Endothelial cell of umbilical vein (primary cell): ENCODE measurements around the gene HAPLN1. TPM values are rescaled to one million over a fixed set of nuclear protein-coding genes. Genes with fewer than 3 reads are reported as not detected.

Experiments used
- BruUV-seq: library from RNA; stranded (reverse); fragments of 400-500 nt; replicated peaks from 2 replicates; lab custom pipeline; 2021; lab: Mats Ljungman, UMichigan
- CTCF ChIA-PET: fragments of 300-600, 350-600 bp; sonication (Branson Sonifier 250); formaldehyde crosslinking; loops from one replicate; lab custom pipeline; 2021; ENCODE audit warnings: antibody characterized with exemption, inconsistent platforms; lab: Charles Lee
- POLR2A ChIA-PET: fragments of 300-600, 350-600 bp; sonication (Branson Sonifier 250); formaldehyde crosslinking; loops from one replicate; lab custom pipeline; 2021; ENCODE audit warnings: antibody characterized with exemption, inconsistent platforms; lab: Charles Lee
- DNase-seq: peaks from one replicate; pipeline ENCODE4 v3.0.0-alpha.2; 2011; ENCODE audit warnings: low read depth, low spot score
- FAIRE-seq: peaks from 2 replicates; lab custom pipeline; 2011; peaks lifted over from hg19 to GRCh38; lab: Jason Lieb, UNC
- H2AFZ ChIP-seq: 2 replicates; pipeline ENCODE4 v1.6.0; 2012; ENCODE audit warnings: low read depth, low read length, control low read depth, inconsistent platforms
- H3K27ac ChIP-seq: 2 replicates; pipeline ENCODE4 v1.5.1; 2011; ENCODE audit warnings: low read depth, mild to moderate bottlenecking, control low read depth, low read length, moderate library complexity; ENCODE audit not compliant: insufficient read depth
- H3K27me3 ChIP-seq, 2 experiments: 2 replicates each; pipeline versions ENCODE4 v1.6.0 to v1.6.1; 2011; ENCODE audit warnings: low read length in 2 of 2, mixed read lengths in 1 of 2; ENCODE audit not compliant: control insufficient read depth in 2 of 2, insufficient read depth in 2 of 2
- H3K36me3 ChIP-seq, 2 experiments: 2 replicates in 1 of 2; 3 replicates in 1 of 2; pipeline ENCODE4 v1.5.1; 2011; ENCODE audit warnings: low read length in 2 of 2, mild to moderate bottlenecking in 1 of 2, moderate library complexity in 1 of 2; ENCODE audit not compliant: control insufficient read depth in 2 of 2, insufficient read depth in 2 of 2; ENCODE audit errors: extremely low read depth in 1 of 2
- H3K4me1 ChIP-seq: 3 replicates; pipeline ENCODE4 v1.5.1; 2011; ENCODE audit warnings: mild to moderate bottlenecking, low read length; ENCODE audit not compliant: control insufficient read depth, insufficient read depth; ENCODE audit errors: extremely low read depth
- H3K4me2 ChIP-seq: 2 replicates; pipeline ENCODE4 v1.6.1; 2011; ENCODE audit warnings: low read length, control low read depth, mixed read lengths; ENCODE audit not compliant: insufficient read depth
- H3K4me3 ChIP-seq, 3 experiments: fragments of 200-600 bp in 1 of 3; sonication (generic), shearing (Covaris generic) in 1 of 3; replicated peaks in 1 of 3; 2 replicates each; pipeline ENCODE4 v1.5.1; 2011 to 2016; ENCODE audit warnings: control low read depth in 3 of 3, low read length in 3 of 3, mild to moderate bottlenecking in 2 of 3, inconsistent platforms in 1 of 3, low read depth in 1 of 3, moderate library complexity in 1 of 3; ENCODE audit not compliant: insufficient read depth in 1 of 3
- H3K79me2 ChIP-seq: 2 replicates; pipeline ENCODE4 v1.6.0; 2012; ENCODE audit warnings: low read length, inconsistent platforms; ENCODE audit not compliant: control insufficient read depth, insufficient read depth
- H3K9ac ChIP-seq: replicated peaks from 2 replicates; pipeline ENCODE3; 2011; ENCODE audit warnings: low read length, control low read depth; ENCODE audit not compliant: insufficient read depth; ENCODE audit errors: extremely low read depth
- H3K9me1 ChIP-seq: replicated peaks from 3 replicates; pipeline ENCODE4 v1.6.0; 2011; ENCODE audit warnings: mild to moderate bottlenecking, low read length; ENCODE audit not compliant: control insufficient read depth, insufficient read depth; ENCODE audit errors: extremely low read depth
- H3K9me3 ChIP-seq: replicated peaks from 2 replicates; pipeline ENCODE4 v1.5.1; 2012; ENCODE audit warnings: low read length, inconsistent platforms; ENCODE audit not compliant: control insufficient read depth, insufficient read depth
- H4K20me1 ChIP-seq: replicated peaks from 2 replicates; pipeline ENCODE3; 2011; ENCODE audit warnings: mild to moderate bottlenecking, low read length; ENCODE audit not compliant: control insufficient read depth, insufficient read depth; ENCODE audit errors: extremely low read depth
- CTCF ChIP-seq, 2 donors: IDR thresholded peaks; 1 replicate in 1 of 2; 2 replicates in 1 of 2; pipeline ENCODE4 v1.5.1; 2011; ENCODE audit warnings: low read length in 2 of 2, mild to moderate bottlenecking in 2 of 2, moderate library complexity in 2 of 2, control low read depth in 1 of 2, inconsistent platforms in 1 of 2, low read depth in 1 of 2; ENCODE audit not compliant: insufficient read depth in 1 of 2; ENCODE audit errors: extremely low read depth in 1 of 2
- EZH2 ChIP-seq: IDR thresholded peaks from 2 replicates; pipeline ENCODE4 v1.6.1; 2012; ENCODE audit warnings: borderline replicate concordance, low read depth, mild to moderate bottlenecking, moderate library complexity, low read length, inconsistent platforms; ENCODE audit not compliant: severe bottlenecking
- FOS ChIP-seq: IDR thresholded peaks from 2 replicates; pipeline ENCODE4 v1.6.1; 2011; ENCODE audit warnings: mild to moderate bottlenecking, low read length, moderate library complexity, borderline replicate concordance; ENCODE audit not compliant: insufficient read depth
- GATA2 ChIP-seq: IDR thresholded peaks from 2 replicates; pipeline ENCODE4 v1.7.0; 2011; ENCODE audit warnings: low read depth, mild to moderate bottlenecking, moderate library complexity, mixed read lengths, low read length; ENCODE audit not compliant: insufficient read length, insufficient read depth
- JUN ChIP-seq: IDR thresholded peaks from 2 replicates; pipeline ENCODE4 v1.6.1; 2011; ENCODE audit warnings: borderline replicate concordance, low read depth; ENCODE audit not compliant: insufficient read length, insufficient read depth
- MAX ChIP-seq: IDR thresholded peaks from 2 replicates; pipeline ENCODE4 v1.6.1; 2011; ENCODE audit not compliant: insufficient read depth, insufficient read length
- MYC ChIP-seq: IDR thresholded peaks from one replicate; pipeline ENCODE4 v1.6.1; 2011; ENCODE audit warnings: mild to moderate bottlenecking, low read depth, low read length
- POLR2A ChIP-seq: IDR thresholded peaks from 2 replicates; pipeline ENCODE4 v1.6.1; 2012; ENCODE audit warnings: low read depth, mild to moderate bottlenecking, control low read depth, low read length
- POLR2AphosphoS5 ChIP-seq: IDR thresholded peaks from 2 replicates; pipeline ENCODE4 v1.6.1; 2012; ENCODE audit warnings: low read depth, mild to moderate bottlenecking, control low read depth, low read length, moderate library complexity; ENCODE audit not compliant: insufficient read depth
- dilution Hi-C: fragments of 300-500 bp; cut with MboI; formaldehyde crosslinking; loops from one replicate; pipeline ENCODE4 v1.15.0; 2019; ENCODE audit warnings: low sequenced_read_pairs; ENCODE audit not compliant: extremely low pct_ligation_motif_present
- intact Hi-C: fragments of 100-400 bp; cut with micrococcal nuclease; formaldehyde crosslinking; loops from one replicate; pipeline ENCODE4 v1.10.0; 2022
- polyA plus RNA-seq, 4 experiments: library from polyadenylated mRNA; depleted of rRNA in 3 of 4; stranded (reverse) in 3 of 4; unstranded in 1 of 4; fragments of >200 nt; gene quantifications; 2 replicates each; pipeline versions ENCODE4 v1.2.1 to v1.2.3, GENCODE V29; 2011 to 2012; ENCODE audit warnings: missing spikeins in 1 of 4
- total RNA-seq: library from RNA; stranded (reverse); gene quantifications from 2 replicates; pipeline ENCODE4 v1.2.3, GENCODE V29; 2021

The HAPLN1 gene
- total and polyA plus RNA-seq, 2 donors (not counting 3 experiments of a cell fraction or from before 2014, with no cell fraction given) = 0.04 TPM; not detected in 1

- Histone ChIP-seq H3K27ac (no peak overlapping the region), H3K36me3 (no peaks in the 10 kb centered on the region), H4K20me1 (no peaks in the 10 kb centered on the region), H3K4me3 (no peak overlapping the region), H2AFZ (no peak overlapping the region), H3K27me3 (peaks cover 6 to 8% of the 10 kb centered on the region in 2 experiments), H3K4me2 (no peak overlapping the region), H3K79me2 (no peaks in the 10 kb centered on the region), H3K9me1 (no peaks in the 10 kb centered on the region), H3K9ac (no peak overlapping the region), H3K4me1 (peaks cover 4% of the 10 kb centered on the region), H3K9me3 (no peaks in the 10 kb centered on the region)
- FAIRE-seq (no peak), DNase-seq (no peak)
- intact Hi-C loops = loop anchor here (1.0 to 10.0 kb wide), 5 partner anchors 536 to 1766 kb away; no protein-coding TSS in a partner anchor
- ChIA-PET CTCF (interaction anchor here (1.4 to 3.2 kb wide), 3 partner anchors 111 to 1330 kb away, joined by 3 to 29 read pairs (median 11); no protein-coding TSS in a partner anchor), POLR2A (no interaction called here)
- TF ChIP-seq GATA2 = no peak
- no peak for TF ChIP-seq FOS
- TF ChIP-seq EZH2 = no peak
- TF ChIP-seq POLR2AphosphoS5 = no peak
- TF ChIP-seq MYC = no peak
- no peak for TF ChIP-seq POLR2A
- no peak for TF ChIP-seq CTCF (IDR thresholded peaks at IDR 0.05; ENCODE audit: extremely low read depth in 1 of 2, insufficient read depth in 1 of 2, low read depth in 1 of 2, low read length in 2 of 2)
- no peak for TF ChIP-seq JUN
- no peak for TF ChIP-seq MAX
- BruUV-seq = no TSS peak
- dilution Hi-C loops = no loop called here
These were observed 1.6 kb downstream of the HAPLN1 start for GRCh38 chr5:83718936-83719495.
